ENCODE data around the gene KRT6B.
"Not testable (repeated sequence)": the region's sequence is repeated elsewhere in the genome, so short reads cannot be mapped to it uniquely, and the experiment has no call there.

KRT6B gene

GRCh38 chr12:52461693-52462092, 9.7 kb upstream of the KRT6B start:
- no peak overlapping the region for H3K4me3 ChIP-seq (ENCODE audit: low read depth, low read length)
- no peak for TF ChIP-seq CTCF (IDR thresholded peaks at IDR 0.05; ENCODE audit: low read depth, low read length)

- no peak overlapping the region for H3K4me3 ChIP-seq (ENCODE audit: low read depth, low read length)
- TF ChIP-seq CTCF (IDR thresholded peaks at IDR 0.05; ENCODE audit: low read depth, low read length): no peak
These were observed 6.9 kb upstream of the KRT6B start for GRCh38 chr12:52458861-52459260.

DNA sequence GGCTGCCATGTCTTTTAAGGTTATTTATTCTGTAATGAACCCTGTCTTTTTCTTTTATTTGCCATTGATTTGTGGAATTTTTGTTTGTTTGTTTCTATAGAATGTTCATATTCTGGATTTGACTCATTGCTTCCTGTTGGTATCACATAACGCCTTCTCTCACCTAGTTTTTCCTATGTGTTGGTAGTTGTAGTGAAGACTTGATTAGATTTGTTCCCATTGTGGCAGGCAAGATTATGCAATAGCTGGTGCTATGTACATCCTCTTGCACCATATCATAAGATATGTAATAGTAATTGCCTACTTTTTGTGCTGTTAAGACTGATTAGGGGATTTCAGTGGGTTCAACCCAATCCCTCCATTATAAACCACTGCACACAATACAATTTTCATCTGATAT, 3.9 kb upstream of the KRT6B start:
- no peak overlapping the region for H3K4me3 ChIP-seq (ENCODE audit: low read depth, low read length)
- no peak for TF ChIP-seq CTCF (IDR thresholded peaks at IDR 0.05; ENCODE audit: low read depth, low read length)

GRCh38 chr12:52454411-52455201, 2.7 kb upstream of the KRT6B start:
- TF ChIP-seq CTCF (IDR thresholded peaks at IDR 0.05; ENCODE audit: low read depth, low read length): no peak
- H3K4me3 ChIP-seq (ENCODE audit: low read depth, low read length): no peak overlapping the region

DNA sequence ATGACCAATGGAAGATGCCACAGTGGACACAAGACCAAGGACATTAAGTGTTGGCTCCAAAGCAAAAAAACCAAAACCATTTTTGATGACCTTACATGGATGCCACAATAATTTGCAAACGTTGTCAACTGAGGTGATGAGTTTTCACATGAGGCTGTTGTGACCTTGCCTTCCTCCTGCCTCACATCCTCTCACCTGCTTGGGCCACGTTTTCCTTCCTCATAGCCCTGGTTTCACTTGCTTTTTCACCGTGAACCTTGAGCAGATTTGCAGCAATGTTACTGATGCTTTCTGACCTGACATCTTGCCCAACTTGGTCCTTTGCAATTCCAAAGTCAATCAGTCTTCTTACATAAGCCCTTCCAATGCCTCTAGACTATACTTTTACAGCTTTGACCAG, 3.7 kb downstream of the KRT6B start:
- no peak overlapping the region for H3K4me3 ChIP-seq (ENCODE audit: low read depth, low read length)
- TF ChIP-seq CTCF (IDR thresholded peaks at IDR 0.05; ENCODE audit: low read depth, low read length): no peak

GRCh38 chr12:52447196-52447595, 4.8 kb downstream of the KRT6B start:
- not testable (repeated sequence) for H3K4me3 ChIP-seq (ENCODE audit: low read depth, low read length)

DNA sequence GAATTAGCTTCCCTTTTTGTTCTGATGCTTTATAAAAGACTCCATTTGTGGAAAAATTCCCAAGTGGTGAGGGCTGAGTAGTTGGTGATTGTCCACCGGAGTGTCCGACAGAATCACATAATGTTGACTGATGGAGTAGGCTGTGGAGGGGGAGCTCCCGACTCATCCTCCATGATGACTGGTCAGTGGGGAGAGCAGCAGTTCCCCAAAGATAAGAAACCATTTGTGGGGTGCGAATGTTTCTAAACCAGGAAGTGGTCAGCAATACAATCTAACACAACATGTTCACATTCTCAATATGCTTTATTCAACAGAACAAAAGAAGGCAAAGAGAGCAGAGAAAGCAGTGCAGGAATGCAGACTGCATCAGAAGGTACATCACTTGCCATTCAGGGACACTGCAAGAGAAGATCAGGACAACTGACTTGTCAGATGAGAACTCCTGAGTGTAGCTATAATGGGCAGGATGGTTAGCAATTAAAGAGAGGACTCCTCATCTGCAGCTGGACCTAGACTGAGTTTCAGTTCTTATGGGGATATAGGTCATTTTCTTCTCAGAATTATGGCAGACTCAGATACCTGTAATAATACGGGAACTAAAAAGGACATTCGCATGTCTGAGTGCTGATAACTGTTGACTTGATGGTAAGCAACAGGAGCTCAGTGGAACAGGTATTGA, 5.4 kb downstream of the KRT6B start:
- no peak for TF ChIP-seq CTCF (IDR thresholded peaks at IDR 0.05; ENCODE audit: low read depth, low read length)
- no peak overlapping the region for H3K4me3 ChIP-seq (ENCODE audit: low read depth, low read length)
